ENCODE results near the gene TNFRSF18.
A peak's percentile ranks its signal among the peaks of the same experiment; 100 is the strongest.

TNFRSF18 gene

GRCh38 chr1:1162597-1163537 lies 43.5 kb downstream of the TNFRSF18 start:
- TF ChIP-seq, protein P1, sequence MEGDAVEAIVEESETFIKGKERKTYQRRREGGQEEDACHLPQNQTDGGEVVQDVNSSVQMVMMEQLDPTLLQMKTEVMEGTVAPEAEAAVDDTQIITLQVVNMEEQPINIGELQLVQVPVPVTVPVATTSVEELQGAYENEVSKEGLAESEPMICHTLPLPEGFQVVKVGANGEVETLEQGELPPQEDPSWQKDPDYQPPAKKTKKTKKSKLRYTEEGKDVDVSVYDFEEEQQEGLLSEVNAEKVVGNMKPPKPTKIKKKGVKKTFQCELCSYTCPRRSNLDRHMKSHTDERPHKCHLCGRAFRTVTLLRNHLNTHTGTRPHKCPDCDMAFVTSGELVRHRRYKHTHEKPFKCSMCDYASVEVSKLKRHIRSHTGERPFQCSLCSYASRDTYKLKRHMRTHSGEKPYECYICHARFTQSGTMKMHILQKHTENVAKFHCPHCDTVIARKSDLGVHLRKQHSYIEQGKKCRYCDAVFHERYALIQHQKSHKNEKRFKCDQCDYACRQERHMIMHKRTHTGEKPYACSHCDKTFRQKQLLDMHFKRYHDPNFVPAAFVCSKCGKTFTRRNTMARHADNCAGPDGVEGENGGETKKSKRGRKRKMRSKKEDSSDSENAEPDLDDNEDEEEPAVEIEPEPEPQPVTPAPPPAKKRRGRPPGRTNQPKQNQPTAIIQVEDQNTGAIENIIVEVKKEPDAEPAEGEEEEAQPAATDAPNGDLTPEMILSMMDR (IDR thresholded peaks at IDR 0.05; ENCODE audit: low read depth, low read length) = no peak
- no peak overlapping the region for H3K4me3 ChIP-seq (ENCODE audit: low read depth, low read length)

GRCh38 chr1:1161683-1162079 lies 44.7 kb downstream of the TNFRSF18 start:
- TF ChIP-seq, protein P1 (IDR thresholded peaks at IDR 0.05; ENCODE audit: low read depth, low read length) = no peak
- H3K4me3 ChIP-seq (ENCODE audit: low read depth, low read length) = no peak overlapping the region

GRCh38 chr1:1161078-1161682 lies 45.2 kb downstream of the TNFRSF18 start:
- TF ChIP-seq, protein P1 (IDR thresholded peaks at IDR 0.05; ENCODE audit: low read depth, low read length) = no peak
- no peak overlapping the region for H3K4me3 ChIP-seq (ENCODE audit: low read depth, low read length)

GRCh38 chr1:1160281-1160930 lies 46.0 kb downstream of the TNFRSF18 start:
- H3K4me3 ChIP-seq (ENCODE audit: low read depth, low read length) = no peak overlapping the region

DNA sequence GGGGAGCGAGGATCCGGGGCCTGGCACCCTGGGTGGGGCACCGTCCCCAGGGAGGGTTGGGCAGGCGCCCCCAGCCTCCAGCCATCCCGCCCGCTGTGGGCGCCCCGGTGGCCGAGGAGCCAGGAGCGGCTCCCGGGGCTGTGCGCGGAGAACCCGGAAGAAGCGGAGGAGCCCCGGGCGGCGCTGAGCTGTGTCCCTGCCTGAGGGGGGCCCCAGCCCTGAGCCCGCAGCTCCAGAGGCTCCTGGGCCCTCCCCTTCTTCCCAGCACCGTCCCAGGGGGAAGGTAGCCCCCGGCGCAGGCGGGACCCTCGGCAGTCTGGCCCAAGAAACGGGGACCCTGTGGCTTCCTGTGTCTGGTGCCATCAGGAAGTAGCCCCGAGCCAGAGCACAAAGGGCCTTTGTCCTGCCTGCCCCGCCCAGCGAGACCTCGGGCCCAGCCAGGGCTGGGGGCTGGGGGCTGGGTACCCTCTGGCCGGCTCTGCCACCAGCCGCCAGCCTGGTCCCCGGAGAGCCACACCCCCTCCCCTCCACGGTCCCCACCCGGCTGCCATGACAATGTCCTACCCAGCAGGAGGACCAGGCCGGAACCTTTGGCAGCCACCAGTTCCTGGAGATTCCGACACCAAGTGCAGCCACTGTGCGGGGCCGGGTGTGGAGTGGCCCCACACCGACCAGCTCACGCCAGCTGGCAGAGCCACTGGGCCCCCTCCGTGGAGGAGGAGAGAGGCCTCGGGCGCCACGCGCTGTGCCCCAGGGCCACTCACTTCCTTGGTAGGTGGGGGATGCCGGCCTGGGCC lies 48.3 kb downstream of the TNFRSF18 start:
- TF ChIP-seq, protein P1 (IDR thresholded peaks at IDR 0.05; ENCODE audit: low read depth, low read length) = no peak
- H3K4me3 ChIP-seq (ENCODE audit: low read depth, low read length) = peak overlapping the region; percentile 58

More at GRCh38 chr1:1160281-1160930, 46.0 kb downstream of the TNFRSF18 start:
- TF ChIP-seq, protein P1 (IDR thresholded peaks at IDR 0.05; ENCODE audit: low read depth, low read length) = no peak

DNA sequence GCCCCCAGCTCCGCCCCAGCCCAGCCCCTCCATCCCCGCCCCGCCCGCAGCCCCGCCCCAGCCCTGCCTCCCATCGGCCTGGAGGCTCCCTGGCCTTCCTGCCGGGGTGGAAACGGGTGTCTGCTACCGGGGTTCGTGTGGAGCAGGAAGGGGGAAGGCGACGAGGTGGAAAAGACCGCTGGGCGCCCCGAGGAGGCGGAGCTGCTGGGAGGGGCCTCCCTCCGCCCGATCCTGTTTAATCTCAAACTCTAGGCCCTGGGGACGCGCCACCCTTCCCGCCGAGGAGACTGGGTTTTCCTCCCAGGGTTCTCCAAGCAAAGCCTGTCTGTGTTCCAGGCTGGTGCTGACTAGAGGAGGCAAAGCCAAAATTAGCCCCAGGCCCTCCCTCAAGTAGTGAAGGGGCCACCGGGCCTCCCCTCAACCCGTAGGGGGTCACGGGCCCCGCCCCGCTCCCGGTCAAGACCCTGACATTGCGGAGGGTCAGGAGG lies 48.9 kb downstream of the TNFRSF18 start:
- TF ChIP-seq, protein P1 (IDR thresholded peaks at IDR 0.05; ENCODE audit: low read depth, low read length) = no peak
- H3K4me3 ChIP-seq (ENCODE audit: low read depth, low read length) = peak overlapping the region; percentile 58
